NCI-H146 treated with DMSO at 0.1 percent for 48 hours (cell line): Measurements from ENCODE around the gene P2RX6.
"Not testable (repeated sequence)": the region's sequence is repeated elsewhere in the genome, so short reads cannot be mapped to it uniquely, and the experiment has no call there.

Source experiments
- DNase-seq: peaks from one replicate; lab custom pipeline; 2025; ENCODE audit not compliant: unreplicated experiment; lab: John Stamatoyannopoulos, UW

Gene P2RX6

DNA sequence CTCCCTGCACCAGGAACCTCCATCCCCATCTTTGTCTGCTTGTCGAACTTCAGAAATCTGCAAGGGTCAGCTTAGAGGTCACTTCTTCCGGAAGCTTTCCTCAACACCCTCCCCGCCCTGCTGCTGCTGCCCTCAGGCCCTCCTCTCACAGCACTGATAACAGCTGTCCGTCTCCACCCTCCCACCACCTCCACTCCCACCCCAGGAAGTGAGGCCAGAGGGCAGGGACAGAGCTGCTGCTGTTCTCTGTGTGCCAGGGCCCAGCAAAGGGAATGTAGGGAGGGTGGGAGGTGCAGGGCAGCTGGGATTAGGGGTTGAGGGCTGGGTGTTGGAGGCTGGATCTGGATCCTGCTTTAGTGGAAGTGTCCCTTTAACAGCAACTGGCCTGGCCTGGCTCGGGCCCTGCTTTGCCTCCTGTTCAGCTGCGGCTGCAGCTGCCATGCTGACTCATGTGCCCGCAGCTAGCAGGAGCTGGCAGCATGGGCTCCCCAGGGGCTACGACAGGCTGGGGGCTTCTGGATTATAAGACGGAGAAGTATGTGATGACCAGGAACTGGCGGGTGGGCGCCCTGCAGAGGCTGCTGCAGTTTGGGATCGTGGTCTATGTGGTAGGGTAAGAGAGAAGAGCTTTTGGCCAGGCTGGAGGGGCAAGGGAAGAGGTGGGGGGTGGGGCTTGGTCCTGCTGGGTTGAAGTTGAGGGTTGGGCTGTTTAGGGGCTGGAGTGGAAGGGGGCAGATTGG, at the start of gene P2RX6:
TSS of gene P2RX6 (plus strand) at position 440 of the 740 bp plus-strand sequence. CDS start at position 450, 10 bp downstream.
- DNase-seq, result peak; percentile 59

DNA sequence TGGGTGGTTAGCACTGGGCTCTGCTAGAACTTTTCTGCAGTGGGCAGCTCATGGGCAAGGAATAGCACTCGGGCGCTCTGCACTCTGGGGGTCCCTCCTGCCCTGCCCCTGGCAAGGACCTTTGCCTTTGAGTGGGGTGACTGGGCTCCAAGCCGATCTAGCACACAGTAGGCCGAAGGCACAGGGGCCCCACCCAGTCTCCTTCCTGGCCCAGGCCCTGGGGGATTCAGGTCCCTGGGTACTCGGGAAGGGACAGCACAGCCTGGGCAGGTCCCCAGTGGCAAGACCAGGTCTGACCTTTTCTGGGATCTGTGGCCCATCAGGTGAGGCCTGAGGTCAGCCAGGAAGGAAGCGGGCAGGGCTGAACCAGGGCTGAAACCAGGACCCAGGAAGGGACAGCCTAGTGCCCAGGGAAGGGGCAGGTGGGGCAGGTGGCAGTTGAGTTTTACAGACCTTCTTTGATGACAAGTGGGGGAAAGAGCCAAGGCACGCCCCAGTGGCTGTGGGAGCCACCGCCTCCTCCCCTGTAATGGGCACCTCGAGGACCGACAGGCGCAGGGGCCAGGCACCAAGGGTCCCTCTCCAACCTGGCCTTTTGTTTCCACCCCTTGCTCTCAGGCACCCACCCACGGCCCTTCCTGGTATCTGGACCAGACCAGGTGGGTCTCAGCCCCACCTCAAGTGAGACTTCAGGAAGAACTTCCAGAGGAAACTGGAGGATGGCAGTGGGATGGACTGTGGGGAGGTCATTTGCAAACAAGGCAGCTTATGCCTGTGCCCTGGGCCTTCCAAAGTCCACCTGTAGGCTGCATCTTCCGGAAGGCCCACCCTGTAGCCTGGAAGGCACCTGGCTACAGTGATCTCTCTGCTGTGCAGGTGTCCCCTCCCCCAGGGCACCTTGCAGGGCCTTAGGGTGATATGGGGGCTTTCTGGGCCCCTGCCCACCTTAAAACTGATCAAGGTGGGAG, 48.8 kb upstream of the P2RX6 start:
- DNase-seq, result no peak

DNA sequence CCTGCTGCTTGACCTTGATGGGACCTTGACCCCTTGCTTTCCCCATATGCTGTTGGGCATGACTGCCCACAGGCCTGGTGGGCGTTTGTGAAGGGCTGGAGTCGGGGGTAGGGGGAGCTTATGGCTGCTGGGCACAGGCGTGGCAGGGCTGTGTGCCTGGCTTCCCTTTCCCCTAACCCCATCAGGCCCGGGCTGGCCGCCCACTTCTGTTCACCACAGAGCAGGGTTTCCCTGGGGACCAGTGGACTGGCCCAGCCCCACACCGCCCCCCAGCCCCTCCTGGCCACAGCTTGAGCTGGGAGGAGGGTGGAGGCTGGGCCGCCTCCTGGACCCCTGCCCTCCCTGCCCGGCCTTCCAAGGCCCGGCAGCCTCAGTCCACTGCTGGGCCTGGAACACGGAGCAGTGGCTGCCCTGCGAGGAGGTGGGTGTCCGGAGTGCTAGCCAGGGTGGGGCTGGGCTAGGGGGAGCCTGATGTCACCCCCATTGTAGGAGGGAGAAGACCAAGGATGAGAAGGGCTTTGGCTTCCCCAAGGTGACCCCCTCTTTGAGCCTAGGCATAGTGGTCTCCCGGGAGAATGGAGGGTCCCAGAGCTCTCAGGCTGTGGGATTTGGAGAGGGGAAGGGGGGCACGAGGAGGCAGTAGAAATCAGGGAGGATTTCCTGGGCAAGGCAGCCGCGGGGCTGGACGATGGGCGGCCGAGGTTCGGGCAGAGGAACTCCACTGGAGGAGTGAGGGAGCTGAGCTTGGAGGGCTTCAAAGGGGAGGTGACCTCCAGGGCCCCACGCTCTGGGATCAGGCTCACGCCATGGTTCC, 47.9 kb upstream of the P2RX6 start, which contains the start of gene AIFM3:
TSS of gene AIFM3 (plus strand) at position 373 of the 814 bp plus-strand sequence. CDS start 690 bp downstream, outside the sequence.
- DNase-seq, result no peak

DNA sequence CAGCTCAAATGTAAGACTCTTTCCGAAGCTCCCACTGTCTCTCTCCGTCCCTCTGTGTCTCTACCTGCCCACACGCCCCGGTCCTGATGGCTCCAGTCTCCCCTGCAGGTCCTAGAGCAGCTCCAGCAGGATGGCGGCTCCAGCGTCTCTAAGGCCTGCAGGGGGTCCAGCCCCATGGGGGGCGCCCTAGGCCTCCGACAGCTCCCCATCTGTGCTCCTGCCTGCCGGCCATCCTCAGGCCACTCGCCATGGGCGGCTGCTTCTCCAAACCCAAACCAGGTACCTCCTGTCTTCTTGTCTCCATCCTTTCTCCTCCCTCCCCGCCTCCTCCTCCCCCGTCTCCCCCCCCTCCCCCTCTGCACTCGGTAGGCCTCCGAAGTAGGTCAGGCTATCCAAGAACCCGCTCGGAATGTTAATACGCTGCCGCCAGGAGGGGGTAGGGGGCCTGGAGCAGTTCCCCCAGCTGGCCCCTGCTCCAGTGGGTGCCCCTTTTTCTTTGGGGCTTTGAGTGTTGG, 47.2 kb upstream of the P2RX6 start:
- DNase-seq, result no peak

DNA sequence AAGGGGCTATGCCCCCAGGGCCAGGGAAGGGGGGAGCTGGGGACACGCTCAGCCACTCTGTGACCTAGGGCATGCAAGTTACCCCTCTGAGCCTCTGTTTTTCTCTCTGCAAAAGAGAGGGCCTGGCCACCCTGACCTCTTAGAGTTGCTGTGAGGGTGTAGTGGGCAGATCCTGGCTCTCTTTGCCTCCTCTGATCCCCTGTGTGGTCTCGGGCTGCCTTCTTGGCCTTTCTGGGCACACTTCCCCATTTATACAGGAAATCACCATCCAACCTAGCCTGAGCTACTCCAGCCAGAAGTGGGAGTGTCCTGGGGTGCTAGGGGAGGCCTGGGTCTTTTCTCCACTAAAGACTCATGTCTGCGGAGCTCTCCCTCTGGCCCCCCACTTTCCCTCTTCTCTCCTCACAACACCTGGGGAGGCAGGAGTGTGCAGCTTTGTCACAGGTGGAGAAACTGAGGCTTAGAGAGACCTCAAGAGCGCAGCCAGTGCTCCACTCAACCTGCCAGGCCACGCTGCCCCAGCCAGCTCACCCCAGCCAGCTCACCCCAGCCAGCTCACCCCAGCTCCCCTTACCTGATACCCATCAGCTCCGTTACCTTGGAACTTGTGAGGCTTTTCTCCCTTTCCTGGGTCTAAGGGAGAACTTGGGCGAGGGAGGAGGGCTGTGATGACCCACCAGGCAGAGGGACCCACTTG, 46.5 kb upstream of the P2RX6 start:
- DNase-seq, result no peak

DNA sequence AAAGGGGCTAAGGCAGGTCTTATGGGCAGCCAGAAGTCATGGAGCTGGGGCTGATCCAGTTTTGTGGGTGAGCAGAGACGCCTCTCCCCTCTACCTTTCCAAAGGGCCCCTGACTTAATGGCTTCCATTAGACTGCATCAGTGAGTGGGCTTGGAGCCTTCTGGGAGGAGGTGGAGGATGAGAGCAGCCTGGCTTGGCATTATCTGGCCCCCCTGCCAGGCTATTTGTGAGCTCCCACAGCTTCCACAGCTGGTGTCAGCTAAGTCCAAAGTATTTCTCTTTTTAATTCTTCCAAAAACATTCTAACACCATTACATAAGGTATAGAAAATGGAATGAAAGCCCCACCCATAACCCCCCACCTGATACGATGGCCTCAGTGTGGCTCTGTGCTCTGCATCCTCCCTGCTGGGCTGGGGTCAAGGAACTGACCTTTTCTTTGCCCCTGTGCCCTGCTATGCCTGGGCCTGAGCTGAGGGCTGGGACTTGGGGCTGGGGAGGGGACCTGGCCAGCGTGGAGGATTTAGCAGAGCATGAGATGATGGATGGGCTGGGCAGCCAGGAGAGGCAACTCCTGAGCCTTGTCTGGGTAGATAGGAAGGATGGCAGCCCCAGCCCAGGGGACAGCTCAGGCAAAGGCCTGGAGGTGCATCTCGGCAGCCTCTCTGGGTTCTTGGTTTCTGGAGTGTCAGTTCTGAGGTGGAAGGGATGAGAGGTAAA, 43.9 kb upstream of the P2RX6 start:
- DNase-seq, result no peak

DNA sequence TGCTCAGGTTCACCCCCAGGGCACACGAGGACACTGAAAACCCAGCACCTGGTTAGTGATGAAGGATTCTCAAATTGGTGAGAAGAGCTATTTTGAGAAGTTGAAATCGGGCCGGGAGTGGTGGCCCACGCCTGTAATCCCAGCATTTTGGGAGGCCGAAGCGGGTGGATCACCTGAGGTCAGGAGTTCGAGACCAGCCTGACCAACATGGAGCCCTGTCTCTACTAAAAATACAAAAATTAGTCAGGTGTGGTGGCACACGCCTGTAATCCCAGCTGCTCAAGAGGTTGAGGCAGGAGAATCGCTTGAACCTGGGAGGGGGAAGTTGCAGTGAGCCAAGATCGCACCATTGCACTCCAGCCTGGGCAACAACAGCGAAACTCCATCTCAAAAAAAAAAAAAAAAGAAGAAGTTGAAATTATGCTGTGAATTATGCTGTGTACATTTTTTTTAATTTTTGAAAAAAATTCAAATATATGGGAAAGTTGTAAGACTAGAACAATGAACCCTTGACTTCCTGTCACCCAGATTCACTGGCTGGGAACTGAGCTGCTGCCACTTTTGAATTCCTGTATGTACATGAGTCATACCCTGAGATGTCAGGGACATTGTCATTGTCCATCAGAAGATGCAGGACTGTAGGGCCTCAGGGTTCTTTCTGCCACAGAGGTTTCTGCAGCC, 42.8 kb upstream of the P2RX6 start:
- not testable (repeated sequence) for DNase-seq

DNA sequence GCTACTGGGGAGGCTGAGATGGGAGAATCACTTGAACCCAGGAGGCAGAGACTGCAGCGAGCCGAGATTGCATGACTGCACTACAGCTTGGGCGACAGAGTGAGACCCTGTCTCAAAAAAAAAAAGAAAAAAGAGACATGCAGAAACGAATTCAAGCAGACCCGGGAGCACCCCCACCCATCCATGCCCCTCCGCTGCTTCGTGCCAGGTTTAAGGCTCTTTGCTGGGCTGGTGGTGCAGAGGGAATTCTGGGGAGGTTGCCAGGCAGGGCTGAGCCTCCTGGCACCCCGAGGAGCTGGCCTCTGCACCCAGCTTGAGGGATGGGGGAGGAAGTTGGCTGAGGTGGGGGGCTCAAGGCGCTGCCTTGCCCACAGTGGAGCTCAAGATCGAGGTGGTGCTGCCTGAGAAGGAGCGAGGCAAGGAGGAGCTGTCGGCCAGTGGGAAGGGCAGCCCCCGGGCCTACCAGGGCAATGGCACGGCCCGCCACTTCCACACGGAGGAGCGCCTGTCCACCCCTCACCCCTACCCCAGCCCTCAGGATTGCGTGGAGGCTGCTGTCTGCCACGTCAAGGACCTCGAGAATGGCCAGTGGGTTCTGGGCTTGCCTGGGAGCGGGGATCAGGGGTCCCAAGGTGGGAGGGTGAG, 41.9 kb upstream of the P2RX6 start:
- DNase-seq, result no peak

DNA sequence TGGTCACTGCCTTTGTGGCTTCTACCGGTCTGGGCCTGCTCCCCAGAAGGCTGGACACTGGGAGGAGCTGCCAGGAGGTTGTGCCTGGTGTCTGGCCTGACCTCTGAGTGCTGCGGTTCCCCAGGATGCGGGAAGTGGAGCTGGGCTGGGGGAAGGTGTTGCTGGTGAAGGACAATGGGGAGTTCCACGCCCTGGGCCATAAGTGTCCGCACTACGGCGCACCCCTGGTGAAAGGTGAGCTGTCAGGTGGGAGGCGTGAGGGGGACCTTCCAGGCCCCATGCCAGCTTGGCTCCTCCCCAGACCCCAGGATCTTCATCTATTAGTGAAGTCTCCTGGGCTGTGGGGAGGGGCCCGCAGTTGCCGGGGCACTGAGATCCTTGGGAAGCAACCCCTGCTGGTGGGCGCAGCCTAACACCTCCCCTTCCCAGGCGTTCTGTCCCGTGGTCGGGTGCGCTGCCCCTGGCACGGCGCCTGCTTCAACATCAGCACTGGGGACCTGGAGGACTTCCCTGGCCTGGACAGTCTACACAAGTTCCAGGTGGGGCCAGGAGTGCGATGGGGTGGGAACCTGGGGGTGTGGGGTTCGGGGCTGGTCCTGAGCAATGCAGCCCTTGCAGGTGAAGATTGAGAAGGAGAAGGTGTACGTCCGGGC, 41.2 kb upstream of the P2RX6 start:
- DNase-seq, result no peak

DNA sequence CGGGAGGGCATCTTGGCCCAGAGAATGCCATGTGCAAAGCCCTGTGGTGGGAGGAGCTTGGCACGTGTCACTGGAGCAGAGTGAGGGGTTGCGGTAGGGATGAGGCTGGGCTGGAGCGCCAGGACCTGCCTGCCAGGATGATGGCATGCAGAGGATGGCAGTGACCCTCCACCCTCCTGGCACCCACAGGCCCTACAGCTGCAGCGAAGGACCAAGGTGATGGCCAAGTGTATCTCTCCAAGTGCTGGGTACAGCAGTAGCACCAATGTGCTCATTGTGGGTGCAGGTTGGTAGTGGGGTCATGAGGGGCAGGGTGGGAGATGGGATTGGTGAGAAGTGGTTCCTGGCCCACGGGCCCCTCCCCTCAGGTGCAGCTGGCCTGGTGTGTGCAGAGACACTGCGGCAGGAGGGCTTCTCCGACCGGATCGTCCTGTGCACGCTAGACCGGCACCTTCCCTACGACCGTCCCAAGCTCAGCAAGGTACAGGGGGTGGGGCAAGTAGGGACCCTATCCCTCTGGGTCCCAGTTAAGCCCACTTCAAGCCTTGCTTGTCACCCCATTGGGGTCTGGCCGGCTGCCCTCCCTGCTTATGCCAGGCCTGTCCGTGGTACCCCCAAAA, 40.5 kb upstream of the P2RX6 start:
- no peak for DNase-seq

DNA sequence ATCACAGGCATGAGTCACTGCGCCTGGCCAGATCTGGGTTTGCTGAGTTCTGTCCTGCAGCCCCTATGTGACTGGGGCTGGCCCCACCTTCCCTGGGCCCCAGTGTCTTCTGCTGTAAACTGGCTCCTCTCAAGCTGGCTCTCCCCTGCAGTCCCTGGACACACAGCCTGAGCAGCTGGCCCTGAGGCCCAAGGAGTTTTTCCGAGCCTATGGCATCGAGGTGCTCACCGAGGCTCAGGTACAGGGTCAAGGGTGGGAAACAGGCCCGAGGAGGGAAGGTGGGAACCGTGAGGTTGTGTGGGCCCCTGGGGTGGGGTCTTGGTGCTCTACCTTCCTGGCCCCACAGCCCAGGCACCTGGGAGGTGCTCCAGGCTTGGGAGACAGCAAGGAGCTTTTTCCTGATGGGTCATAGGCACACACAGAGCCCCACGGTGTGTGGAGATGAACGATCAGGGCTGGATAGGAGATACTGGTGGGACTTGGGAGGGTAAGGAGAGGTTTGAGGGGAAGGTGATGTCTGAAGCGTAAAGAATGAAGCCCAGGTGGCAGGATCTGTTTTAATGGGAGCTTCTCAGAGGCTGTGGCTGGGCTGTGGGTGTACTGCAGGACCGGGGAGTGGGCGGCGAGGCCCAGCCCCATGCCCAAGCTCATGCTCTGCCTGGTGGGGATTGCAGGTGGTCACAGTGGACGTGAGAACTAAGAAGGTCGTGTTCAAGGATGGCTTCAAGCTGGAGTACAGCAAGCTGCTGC, 39.2 kb upstream of the P2RX6 start:
- DNase-seq, result no peak

DNA sequence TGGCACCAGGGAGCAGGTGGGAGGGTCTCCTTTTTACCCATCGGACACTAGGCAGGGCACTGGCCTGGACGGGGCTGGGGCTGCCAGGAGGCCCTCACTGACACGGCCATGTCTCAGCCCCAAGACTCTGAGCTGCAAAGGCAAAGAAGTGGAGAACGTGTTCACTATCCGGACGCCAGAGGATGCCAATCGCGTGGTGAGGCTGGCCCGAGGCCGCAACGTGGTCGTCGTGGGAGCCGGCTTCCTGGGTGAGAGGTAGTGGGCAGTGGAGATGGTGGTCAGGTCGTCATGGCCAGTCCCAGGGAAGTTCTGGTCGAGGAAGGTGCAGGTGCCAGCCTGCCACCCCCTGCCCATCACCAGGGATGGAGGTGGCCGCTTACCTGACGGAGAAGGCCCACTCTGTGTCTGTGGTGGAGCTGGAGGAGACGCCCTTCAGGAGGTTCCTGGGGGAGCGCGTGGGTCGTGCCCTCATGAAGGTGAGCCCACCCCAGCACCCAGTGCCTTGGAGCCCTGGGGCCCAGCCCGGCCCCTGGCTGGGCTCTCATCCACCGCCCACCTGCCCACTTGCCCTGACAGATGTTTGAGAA, 38.6 kb upstream of the P2RX6 start:
- no peak for DNase-seq

DNA sequence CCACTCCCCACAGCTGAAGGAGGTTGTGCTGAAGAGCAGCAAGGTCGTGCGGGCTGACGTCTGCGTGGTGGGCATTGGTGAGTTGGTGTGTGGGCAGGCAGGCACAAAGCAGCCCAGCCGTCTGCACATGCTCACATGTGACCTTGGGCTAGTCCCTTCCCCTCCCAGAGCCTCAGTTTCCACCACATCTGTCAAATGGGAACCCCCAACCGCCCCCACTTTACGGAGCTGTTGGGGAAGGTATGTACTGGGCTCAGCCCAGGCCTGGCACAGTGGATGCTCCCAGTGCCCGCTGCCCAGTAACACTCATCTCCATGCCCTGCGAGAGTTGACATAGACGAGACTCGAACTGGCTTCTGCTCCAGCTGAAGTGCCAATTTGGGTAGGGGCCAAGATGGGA, 37.9 kb upstream of the P2RX6 start:
- DNase-seq, result no peak

DNA sequence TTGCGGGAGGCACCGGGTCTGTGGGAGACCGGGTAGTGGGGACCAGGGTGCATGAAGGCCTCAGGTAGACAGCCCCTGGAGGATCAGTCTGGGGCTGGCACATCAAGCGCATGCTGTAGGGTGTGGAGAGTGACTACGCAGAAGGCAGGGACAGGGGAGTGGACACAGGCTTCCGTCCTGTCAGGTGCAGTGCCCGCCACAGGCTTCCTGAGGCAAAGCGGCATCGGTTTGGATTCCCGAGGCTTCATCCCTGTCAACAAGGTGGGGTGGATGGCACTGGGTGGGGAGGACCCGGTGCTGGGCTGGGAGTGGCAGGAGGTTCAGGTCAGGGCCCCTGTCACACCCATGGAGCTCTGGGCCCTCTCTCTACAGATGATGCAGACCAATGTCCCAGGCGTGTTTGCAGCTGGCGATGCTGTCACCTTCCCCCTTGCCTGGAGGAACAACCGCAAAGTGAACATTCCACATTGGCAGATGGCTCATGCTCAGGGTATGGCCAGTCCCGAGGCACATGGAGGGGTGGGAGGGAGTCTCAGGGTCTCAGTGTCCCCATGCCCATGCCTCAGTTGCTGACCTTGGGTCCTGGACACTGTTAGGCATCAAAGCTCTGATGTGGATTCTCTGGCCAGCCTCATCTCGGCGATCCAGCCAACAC, 37.3 kb upstream of the P2RX6 start:
- no peak for DNase-seq

DNA sequence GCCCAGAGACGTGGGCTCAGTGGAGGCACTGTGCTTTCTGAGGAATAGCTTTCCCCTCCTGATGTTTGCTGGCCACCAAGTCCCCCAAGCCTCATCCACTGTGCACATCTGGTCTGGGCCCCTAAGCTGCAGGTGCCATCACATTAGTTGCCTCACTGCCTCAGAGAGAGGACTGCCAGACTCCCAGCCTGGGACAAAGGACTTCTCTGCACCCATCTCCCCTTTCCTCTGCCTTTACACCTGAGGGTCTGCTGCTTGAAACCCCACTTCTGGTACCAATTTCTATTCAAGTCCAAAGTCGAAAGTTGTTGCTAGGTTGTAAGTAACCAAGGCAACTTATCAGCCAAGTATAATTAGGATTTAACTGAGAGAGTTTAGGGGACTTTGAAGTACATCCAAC, 36.5 kb upstream of the P2RX6 start:
- no peak for DNase-seq

DNA sequence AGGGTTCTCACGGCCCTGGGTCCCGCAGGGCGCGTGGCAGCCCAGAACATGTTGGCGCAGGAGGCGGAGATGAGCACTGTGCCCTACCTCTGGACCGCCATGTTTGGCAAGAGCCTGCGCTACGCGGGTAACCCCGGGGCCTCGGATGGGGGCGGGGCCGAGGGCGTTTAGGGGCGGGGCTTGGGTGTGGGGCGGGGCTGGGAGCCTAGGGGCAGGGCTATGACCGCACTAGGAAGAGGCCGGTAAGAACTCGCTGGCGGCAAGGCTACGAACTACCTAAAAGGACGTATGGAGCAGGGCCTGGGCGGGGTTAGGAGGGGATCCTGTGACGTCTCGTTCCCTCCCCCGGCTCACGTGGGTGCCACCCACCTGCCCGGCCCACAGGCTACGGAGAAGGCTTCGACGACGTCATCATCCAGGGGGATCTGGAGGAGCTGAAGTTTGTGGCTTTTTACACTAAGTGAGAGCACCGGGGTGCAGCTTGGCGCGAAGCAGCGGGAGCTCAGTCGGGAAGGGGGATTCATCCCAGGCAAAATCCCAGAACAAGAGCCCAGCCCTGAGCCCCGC, 35.6 kb upstream of the P2RX6 start:
- peak; percentile 76 for DNase-seq
